GM19463 (cell line): ENCODE results near the gene TNFAIP3.
"Not testable (repeated sequence)": the region's sequence is repeated elsewhere in the genome, so short reads cannot be mapped to it uniquely, and the experiment has no call there.

ENCODE experiments used
- ATAC-seq: cut with Tn5 transposase; IDR thresholded peaks from one replicate; pipeline ENCODE4 v1.9.1; 2021; ENCODE audit warnings: mild to moderate bottlenecking, moderate library complexity; ENCODE audit not compliant: unreplicated experiment

TNFAIP3 gene

DNA sequence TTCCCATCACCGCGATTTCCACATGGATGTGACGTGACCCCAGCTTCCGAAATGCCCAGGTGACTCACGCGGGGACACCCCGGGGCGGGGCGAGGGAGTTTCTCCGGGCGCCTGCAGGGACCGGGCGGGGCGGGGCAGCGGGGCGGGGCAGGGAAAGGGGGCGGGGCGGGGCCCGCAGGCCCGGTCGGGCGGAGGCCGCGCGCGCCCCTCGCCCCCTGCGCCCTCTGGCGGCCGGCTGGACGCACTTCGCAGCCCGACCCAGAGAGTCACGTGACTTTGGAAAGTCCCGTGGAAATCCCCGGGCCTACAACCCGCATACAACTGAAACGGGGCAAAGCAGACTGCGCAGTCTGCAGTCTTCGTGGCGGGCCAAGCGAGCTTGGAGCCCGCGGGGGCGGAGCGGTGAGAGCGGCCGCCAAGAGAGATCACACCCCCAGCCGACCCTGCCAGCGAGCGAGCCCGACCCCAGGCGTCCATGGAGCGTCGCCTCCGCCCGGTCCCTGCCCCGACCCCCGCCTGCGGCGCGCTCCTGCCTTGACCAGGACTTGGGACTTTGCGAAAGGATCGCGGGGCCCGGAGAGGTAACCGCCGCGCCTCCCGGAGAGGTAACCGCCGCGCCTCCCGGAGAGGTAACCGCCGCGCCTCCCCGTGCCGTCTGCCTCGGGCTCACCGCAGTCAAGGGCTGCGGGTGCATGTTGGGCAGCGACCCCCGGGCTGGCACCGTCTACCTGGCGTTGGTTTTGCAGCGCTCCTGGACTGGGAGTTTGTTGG is at the start of gene TNFAIP3:
Gene TNFAIP3 (plus strand): TSS at position 346 of the 771 bp plus-strand sequence. CDS start 3,969 bp downstream, outside the sequence.
- peak; percentile 66 for ATAC-seq

DNA sequence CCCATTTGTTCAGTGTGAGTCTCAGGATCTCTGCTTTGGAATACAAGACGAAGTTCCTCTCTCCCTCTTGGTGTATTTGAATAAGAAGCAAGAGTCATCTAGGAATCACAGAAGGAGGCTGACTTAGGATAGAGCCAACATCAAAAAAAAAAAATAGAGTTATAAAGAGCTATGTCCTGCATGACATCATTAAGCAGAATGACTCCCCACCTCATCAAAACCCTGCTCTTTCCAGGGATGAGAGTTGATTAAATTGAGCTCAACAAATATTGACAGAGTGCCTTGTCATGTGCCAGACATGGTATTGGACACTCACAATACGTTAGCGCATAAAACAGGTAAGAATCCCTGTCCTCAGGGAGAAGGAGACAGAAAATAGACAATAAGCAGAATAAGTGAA is 48.6 kb upstream of the TNFAIP3 start:
- no peak for ATAC-seq

- ATAC-seq: peak; percentile 50
These were observed 47.3 kb upstream of the TNFAIP3 start for GRCh38 chr6:137819740-137820139.

DNA sequence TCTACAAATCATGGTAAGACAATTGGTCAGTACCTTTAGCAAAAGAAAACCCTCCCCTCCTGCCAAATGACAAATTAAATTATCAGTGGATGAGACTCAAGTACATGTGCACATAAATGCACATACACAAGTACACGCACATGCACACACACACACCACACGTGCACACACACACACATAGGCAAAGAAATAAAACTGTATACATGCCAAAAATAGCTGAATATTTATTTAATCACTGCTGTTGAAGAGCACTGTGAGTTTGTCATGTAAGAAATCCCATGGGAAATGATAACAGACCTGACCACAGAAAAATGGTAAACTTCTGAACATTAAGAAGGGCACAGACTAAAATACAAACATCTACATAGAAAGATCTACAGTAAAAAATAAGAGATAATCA is 46.6 kb upstream of the TNFAIP3 start:
- no peak for ATAC-seq

DNA sequence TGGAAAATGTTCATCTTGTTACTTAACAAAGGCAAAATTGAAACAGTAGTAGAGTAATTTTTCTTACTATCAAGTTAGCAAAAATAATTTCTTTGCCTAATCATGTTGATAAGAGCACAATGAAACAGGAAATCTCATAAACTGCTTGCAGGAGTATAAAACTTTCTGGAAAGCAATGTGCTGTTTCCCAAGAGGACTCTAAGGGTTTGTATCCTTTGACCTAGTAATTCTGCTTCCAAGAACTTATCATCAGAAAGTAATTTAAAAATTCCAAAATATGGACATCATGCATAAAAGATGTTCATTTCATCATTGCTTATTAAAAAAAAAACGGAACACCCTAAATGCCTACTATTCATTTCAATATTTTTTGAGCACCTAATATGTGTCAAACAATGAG is 46.1 kb upstream of the TNFAIP3 start:
- no peak for ATAC-seq

- ATAC-seq: no peak
These were observed 45.6 kb upstream of the TNFAIP3 start for GRCh38 chr6:137821491-137821890.

DNA sequence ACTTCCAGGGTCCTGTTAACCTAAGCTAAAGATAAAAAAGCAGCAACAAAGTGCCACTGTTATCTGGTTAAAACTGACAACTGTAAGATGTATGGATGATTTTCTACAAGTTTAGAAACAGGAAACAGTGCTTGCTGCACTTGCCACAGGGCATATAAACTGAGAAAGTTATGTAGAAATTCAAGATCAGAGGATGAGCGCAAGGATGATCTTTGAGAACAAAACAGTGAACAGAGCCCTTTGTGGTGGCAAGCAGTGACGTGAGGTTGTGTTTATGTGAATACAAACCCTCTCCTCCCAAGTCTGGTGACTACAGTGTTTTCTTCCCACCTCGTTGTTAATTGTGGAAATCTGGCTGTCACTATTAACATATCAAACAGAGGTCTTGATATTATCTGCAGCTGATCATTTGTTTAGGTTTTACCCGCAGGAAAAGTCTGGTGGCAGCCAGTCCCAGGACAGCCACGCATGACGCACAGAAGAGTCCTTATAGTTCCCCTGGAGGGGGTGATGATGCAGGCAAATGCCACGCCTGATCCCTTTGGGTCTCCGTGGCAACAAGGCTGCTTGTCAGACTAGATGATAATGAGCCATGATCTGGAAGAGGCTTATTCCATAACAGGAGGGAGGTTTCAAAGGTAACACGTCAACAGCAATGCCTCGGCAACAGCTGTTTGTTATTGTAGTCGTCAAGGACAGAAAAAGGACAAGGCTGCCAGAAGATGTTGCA is 43.1 kb upstream of the TNFAIP3 start:
- no peak for ATAC-seq

DNA sequence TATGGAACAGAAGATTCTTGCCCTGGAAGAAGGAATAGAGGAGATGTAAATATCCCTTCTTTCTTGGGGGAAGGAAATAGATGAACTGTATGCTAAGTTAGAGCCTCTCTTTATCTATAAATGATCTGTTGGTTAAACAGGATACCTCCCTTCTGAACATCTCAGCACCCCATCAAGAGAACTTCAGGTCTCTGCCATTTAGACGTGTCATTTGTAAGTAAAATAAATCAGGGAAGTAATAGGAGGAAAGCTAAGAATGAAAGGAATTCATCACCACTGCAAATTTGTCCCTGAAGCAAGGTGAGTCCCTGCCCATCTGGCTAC is 42.5 kb upstream of the TNFAIP3 start:
- no peak for ATAC-seq

DNA sequence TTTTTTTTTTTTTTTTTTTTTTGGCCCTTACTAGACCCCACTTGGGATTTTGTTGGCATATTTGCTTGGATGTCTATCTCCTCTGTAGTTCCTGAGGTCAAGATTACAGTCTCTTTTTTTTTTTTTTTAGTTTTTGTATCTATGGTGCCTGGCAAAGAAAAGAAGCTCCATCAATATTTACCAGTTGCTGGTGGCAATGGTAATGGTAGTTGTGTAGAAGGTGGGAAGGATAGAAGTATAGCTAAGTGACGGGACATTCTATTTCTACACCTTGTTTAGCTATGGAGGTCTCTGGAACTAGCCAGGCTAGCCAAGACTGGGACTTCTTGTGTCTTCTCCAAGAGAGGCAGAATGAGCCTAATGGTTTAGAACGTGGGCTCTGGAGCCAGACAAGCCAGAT is 42.2 kb upstream of the TNFAIP3 start:
- no peak for ATAC-seq

GRCh38 chr6:137827411-137827940 is 39.6 kb upstream of the TNFAIP3 start:
- no peak for ATAC-seq

- peak; percentile 59 for ATAC-seq
These were observed 38.9 kb upstream of the TNFAIP3 start for GRCh38 chr6:137827977-137828810.

GRCh38 chr6:137829641-137830083 is 37.4 kb upstream of the TNFAIP3 start:
- no peak for ATAC-seq

DNA sequence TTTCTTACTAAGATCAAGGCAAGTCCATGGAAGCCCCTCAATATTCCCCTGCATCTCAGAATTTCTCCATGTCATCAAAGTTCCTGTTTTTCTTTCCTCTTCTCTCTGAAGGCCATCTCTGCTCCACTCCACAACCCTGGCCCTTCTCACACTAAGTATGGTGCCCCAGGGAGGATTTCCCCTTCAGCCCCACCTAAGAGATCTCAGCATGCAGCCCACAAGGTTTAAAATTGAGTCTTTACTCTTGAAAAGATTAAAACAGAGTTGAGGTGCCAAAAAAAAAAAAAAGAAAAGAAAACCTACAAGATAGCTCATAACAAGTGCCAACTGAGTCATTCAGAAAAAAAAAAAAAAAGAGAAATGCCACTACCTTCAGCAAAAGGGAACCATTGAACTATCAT is 36.5 kb upstream of the TNFAIP3 start:
- ATAC-seq: peak; percentile 43

- ATAC-seq: no peak
These were observed 34.9 kb upstream of the TNFAIP3 start for GRCh38 chr6:137832110-137832509.

- no peak for ATAC-seq
These were observed 32.6 kb upstream of the TNFAIP3 start for GRCh38 chr6:137834508-137834907.

DNA sequence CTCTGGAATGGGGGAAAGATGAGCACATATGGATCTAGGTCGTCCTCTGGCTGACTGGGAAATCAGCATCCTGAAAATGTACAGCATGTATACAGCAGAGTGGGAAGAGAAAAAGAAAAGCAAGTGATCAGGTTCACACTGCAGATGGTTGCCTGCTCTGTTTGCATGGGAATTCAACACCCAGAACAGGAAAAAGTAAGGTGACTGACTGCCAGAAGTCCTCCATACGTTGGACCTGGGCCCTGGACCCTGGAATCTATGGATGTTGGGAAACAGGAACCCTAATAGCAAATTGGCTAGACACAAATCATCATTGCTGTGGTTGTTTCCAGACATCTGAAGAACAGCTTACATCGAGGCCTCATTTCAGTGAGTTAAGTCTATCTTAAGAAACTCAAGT is 30.3 kb upstream of the TNFAIP3 start:
- ATAC-seq: no peak

- ATAC-seq: not testable (repeated sequence)
These were observed 29.0 kb upstream of the TNFAIP3 start for GRCh38 chr6:137838090-137838489.

GRCh38 chr6:137838597-137838996 is 28.5 kb upstream of the TNFAIP3 start:
- ATAC-seq: not testable (repeated sequence)

GRCh38 chr6:137839076-137839475 is 28.0 kb upstream of the TNFAIP3 start:
- ATAC-seq: no peak

DNA sequence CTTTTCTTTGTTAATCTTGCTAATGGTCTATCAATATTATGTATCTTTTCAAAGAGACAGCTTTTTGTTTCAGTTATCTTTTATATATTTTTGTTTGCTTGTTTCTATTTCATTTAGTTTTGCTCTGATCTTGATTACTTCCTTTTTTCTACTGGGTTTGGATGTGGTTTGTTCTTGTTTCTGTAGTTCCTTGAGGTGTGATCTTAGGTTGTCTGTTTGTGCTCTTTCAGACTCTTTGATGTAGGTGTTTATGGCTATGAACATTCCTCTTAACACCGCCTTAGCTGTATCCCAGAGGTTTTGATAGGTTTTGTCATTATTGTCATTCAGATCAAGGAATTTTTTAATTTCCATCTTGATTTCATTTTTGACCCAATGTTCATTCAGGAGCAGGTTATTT is 26.8 kb upstream of the TNFAIP3 start:
- ATAC-seq: no peak

- ATAC-seq: no peak
These were observed 23.8 kb upstream of the TNFAIP3 start for GRCh38 chr6:137843211-137843610.
